ENCODE data around the gene PLXNA1.

Gene PLXNA1

GRCh38 chr3:127027061-127027735, 44.3 kb downstream of the PLXNA1 start:
- no peak for DNase-seq
- no peak overlapping the region for H3K9ac ChIP-seq (ENCODE audit: low read depth, low read length)
- no peaks in the 10 kb centered on the region for H3K4me1 ChIP-seq (ENCODE audit: insufficient read depth, low read length)
- H3K4me2 ChIP-seq (ENCODE audit: insufficient read depth, low read length), result no peak overlapping the region
- TF ChIP-seq, protein P1, sequence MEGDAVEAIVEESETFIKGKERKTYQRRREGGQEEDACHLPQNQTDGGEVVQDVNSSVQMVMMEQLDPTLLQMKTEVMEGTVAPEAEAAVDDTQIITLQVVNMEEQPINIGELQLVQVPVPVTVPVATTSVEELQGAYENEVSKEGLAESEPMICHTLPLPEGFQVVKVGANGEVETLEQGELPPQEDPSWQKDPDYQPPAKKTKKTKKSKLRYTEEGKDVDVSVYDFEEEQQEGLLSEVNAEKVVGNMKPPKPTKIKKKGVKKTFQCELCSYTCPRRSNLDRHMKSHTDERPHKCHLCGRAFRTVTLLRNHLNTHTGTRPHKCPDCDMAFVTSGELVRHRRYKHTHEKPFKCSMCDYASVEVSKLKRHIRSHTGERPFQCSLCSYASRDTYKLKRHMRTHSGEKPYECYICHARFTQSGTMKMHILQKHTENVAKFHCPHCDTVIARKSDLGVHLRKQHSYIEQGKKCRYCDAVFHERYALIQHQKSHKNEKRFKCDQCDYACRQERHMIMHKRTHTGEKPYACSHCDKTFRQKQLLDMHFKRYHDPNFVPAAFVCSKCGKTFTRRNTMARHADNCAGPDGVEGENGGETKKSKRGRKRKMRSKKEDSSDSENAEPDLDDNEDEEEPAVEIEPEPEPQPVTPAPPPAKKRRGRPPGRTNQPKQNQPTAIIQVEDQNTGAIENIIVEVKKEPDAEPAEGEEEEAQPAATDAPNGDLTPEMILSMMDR (IDR thresholded peaks at IDR 0.05; ENCODE audit: borderline replicate concordance, extremely low read depth, low read length, poor library complexity, severe bottlenecking), result no peak
- no peak for TF ChIP-seq EZH2 (IDR thresholded peaks at IDR 0.05; ENCODE audit: borderline replicate concordance, low read depth, low read length, severe bottlenecking)
- H3K79me2 ChIP-seq (ENCODE audit: insufficient read depth, low read length), result no peaks in the 10 kb centered on the region
- peaks cover 77% of the 10 kb centered on the region for H3K36me3 ChIP-seq (ENCODE audit: insufficient read depth, low read length)
- H4K20me1 ChIP-seq (ENCODE audit: insufficient read depth, low read length), result no peaks in the 10 kb centered on the region; the same call in 1 of the 2 replicates
- no peak overlapping the region for H3K27ac ChIP-seq (ENCODE audit: low read length)
- no peaks in the 10 kb centered on the region for H3K9me3 ChIP-seq (ENCODE audit: insufficient read depth, low read length, severe bottlenecking)
- no peak overlapping the region for H3K4me3 ChIP-seq (ENCODE audit: low read depth in 1 of 2, low read length in 2 of 2)
- no peaks in the 10 kb centered on the region for H3K27me3 ChIP-seq (ENCODE audit: insufficient read depth, low read length, poor library complexity)
- ATAC-seq (ENCODE audit: insufficient read depth, low read depth), result no peak
- no peak overlapping the region for H2AFZ ChIP-seq (ENCODE audit: low read depth, low read length)

- Histone ChIP-seq H3K4me2 (ENCODE audit: insufficient read depth, low read length) (no peak overlapping the region), H2AFZ (ENCODE audit: low read depth, low read length) (no peak overlapping the region), H3K4me1 (ENCODE audit: insufficient read depth, low read length) (no peaks in the 10 kb centered on the region), H3K27me3 (ENCODE audit: insufficient read depth, low read length, poor library complexity) (no peaks in the 10 kb centered on the region), H3K9ac (ENCODE audit: low read depth, low read length) (no peak overlapping the region), H3K4me3 (ENCODE audit: low read depth in 1 of 2, low read length in 2 of 2) (no peak overlapping the region), H3K27ac (ENCODE audit: low read length) (no peak overlapping the region), H3K9me3 (ENCODE audit: insufficient read depth, low read length, severe bottlenecking) (no peaks in the 10 kb centered on the region), H4K20me1 (ENCODE audit: insufficient read depth, low read length) (no peaks in the 10 kb centered on the region; the same call in 1 of the 2 replicates), H3K36me3 (ENCODE audit: insufficient read depth, low read length) (peaks cover 77% of the 10 kb centered on the region), H3K79me2 (ENCODE audit: insufficient read depth, low read length) (no peaks in the 10 kb centered on the region)
- ATAC-seq (ENCODE audit: insufficient read depth, low read depth), result no peak
- TF ChIP-seq, protein P1 (IDR thresholded peaks at IDR 0.05; ENCODE audit: borderline replicate concordance, extremely low read depth, low read length, poor library complexity, severe bottlenecking), result no peak
- TF ChIP-seq EZH2 (IDR thresholded peaks at IDR 0.05; ENCODE audit: borderline replicate concordance, low read depth, low read length, severe bottlenecking), result no peak
- DNase-seq, result no peak
These were observed 45.1 kb downstream of the PLXNA1 start for GRCh38 chr3:127027811-127028548.

- Histone ChIP-seq H3K4me3 (ENCODE audit: low read depth in 1 of 2, low read length in 2 of 2) (no peak overlapping the region), H3K4me2 (ENCODE audit: insufficient read depth, low read length) (no peak overlapping the region), H3K27ac (ENCODE audit: low read length) (no peak overlapping the region), H3K9ac (ENCODE audit: low read depth, low read length) (no peak overlapping the region), H3K27me3 (ENCODE audit: insufficient read depth, low read length, poor library complexity) (no peaks in the 10 kb centered on the region), H2AFZ (ENCODE audit: low read depth, low read length) (no peak overlapping the region), H4K20me1 (ENCODE audit: insufficient read depth, low read length) (no peaks in the 10 kb centered on the region; the same call in 1 of the 2 replicates), H3K36me3 (ENCODE audit: insufficient read depth, low read length) (peaks cover 80% of the 10 kb centered on the region), H3K4me1 (ENCODE audit: insufficient read depth, low read length) (no peaks in the 10 kb centered on the region), H3K9me3 (ENCODE audit: insufficient read depth, low read length, severe bottlenecking) (no peaks in the 10 kb centered on the region), H3K79me2 (ENCODE audit: insufficient read depth, low read length) (no peaks in the 10 kb centered on the region)
- DNase-seq (no peak), ATAC-seq (ENCODE audit: insufficient read depth, low read depth) (no peak)
- TF ChIP-seq EZH2 (IDR thresholded peaks at IDR 0.05; ENCODE audit: borderline replicate concordance, low read depth, low read length, severe bottlenecking), result no peak
- TF ChIP-seq, protein P1 (IDR thresholded peaks at IDR 0.05; ENCODE audit: borderline replicate concordance, extremely low read depth, low read length, poor library complexity, severe bottlenecking), result no peak
These were observed 46.1 kb downstream of the PLXNA1 start for GRCh38 chr3:127028781-127029657.

Measured in DND-41 (cell line).